Keratinocyte (primary cell): ENCODE results near the gene ARL15.

Source experiments
- CTCF ChIP-seq, 3 experiments: IDR thresholded peaks in 1 of 3; conservative IDR thresholded peaks in 1 of 3; optimal IDR thresholded peaks in 1 of 3; 2 replicates in 2 of 3; 3 replicates in 1 of 3; pipeline versions ENCODE3 to v1.5.1; 2011; ENCODE audit warnings: low read length in 3 of 3, mild to moderate bottlenecking in 3 of 3, moderate library complexity in 2 of 3, control low read depth in 1 of 3, inconsistent platforms in 1 of 3; ENCODE audit not compliant: insufficient read depth in 2 of 3; ENCODE audit errors: extremely low read depth in 1 of 3
- EZH2 ChIP-seq: IDR thresholded peaks from one replicate; pipeline ENCODE4 v1.6.1; 2012; ENCODE audit warnings: inconsistent platforms, mild to moderate bottlenecking, low read length, moderate library complexity

- TF ChIP-seq CTCF (optimal IDR thresholded peaks at IDR 0.05 in 1 of 3, IDR thresholded peaks at IDR 0.05 in 1 of 3, conservative IDR thresholded peaks at IDR 0.05 in 1 of 3; ENCODE audit: extremely low read depth in 1 of 3, insufficient read depth in 2 of 3, low read length in 3 of 3), result no peak
- TF ChIP-seq EZH2, result no peak
These were observed 378.0 kb downstream of the ARL15 start for GRCh38 chr5:53932351-53932750.
